Daoy (cell line): Measurements from ENCODE around the gene FAM13B. TPM values are rescaled to one million over a fixed set of nuclear protein-coding genes. Genes with fewer than 3 reads are reported as not detected.
A peak's percentile ranks its signal among the peaks of the same experiment; 100 is the strongest.
"Not testable (repeated sequence)": the region's sequence is repeated elsewhere in the genome, so short reads cannot be mapped to it uniquely, and the experiment has no call there.

Experiments
- DNase-seq: peaks from one replicate; pipeline ENCODE4 v3.0.0-alpha.2; 2015; ENCODE audit warnings: low read depth
- total RNA-seq: library from RNA; depleted of rRNA; stranded (reverse); fragments of >200 nt; shearing (Covaris generic); gene quantifications from 2 replicates; pipeline ENCODE4 v1.2.3, GENCODE V29; 2014

FAM13B gene
- total RNA-seq, 1 experiment from 2014 or later, result 10.3 TPM

- peak; percentile 81 for DNase-seq
Observed at GRCh38 chr5:138035605-138036537, 3.0 kb upstream of the FAM13B start.

GRCh38 chr5:138033907-138034306 lies 1.0 kb upstream of the FAM13B start:
- DNase-seq, result peak; percentile 45

DNA sequence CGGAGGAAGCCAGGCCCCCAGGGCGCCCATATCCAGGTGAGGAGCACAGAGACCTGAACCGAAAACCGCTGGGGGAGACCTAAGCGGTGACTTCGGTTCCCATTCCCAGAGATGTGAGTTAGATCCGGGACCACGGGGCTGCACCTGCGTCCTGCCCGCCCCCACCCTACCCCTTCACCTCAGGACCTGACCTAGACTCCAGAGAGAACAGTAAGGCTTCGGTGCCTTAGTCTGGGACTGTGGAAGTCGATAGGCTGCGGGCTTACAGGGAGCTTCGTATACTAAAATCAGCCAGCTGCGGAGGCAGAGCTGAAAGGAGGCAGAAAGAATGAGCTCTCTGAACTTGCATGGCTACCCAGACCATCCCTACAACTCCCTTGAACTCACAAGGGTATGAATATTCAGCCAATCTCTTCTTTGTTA lies 518 bp upstream of the FAM13B start:
- DNase-seq, result no peak

DNA sequence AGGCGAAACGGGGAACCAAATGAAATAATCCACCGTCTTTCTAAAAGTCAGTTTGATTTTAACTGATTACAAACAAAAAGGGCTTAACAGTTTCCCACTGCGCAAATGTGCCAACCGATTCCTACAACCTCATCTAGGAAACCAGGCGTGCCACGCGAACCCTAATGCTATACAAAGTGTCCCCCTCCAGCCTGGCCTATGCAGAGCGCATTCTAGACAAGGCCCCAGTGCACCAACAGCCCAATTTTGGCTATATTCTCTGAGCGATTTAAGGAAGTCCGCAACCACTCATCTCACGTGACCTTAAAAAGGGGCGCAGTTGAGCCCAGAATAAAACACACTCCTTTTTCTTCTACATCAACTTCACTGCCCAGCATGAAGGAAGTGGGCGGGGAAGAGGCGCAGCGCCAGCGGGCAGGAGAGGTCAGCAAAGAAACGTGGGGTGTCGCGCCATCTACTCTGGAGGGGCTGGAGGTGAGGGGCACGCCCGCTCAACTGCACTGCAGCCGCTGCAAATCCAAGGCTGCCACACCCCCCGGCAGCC lies 779 bp downstream of the FAM13B start:
- DNase-seq, result peak; percentile 62

DNA sequence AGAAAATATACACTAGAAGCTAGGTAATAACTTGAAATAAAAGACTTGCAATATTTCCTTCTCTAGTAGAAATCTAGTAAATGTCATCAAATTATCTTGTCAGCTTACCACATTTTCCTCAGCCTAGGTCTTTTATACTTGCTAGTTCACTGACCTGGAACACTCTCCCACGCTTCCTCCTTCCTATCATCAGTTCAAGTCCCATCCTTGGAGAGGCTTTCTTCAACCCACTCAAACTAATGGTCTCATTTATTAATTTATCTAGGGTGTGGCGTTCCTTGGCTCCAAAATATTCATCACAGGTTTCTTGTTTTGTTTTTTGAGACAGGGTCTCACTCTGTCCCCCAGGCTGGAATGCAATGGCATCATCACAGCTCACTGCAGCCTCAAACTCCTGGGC lies 2.9 kb downstream of the FAM13B start:
- no peak for DNase-seq

GRCh38 chr5:138029501-138029900 lies 3.4 kb downstream of the FAM13B start:
- no peak for DNase-seq

DNA sequence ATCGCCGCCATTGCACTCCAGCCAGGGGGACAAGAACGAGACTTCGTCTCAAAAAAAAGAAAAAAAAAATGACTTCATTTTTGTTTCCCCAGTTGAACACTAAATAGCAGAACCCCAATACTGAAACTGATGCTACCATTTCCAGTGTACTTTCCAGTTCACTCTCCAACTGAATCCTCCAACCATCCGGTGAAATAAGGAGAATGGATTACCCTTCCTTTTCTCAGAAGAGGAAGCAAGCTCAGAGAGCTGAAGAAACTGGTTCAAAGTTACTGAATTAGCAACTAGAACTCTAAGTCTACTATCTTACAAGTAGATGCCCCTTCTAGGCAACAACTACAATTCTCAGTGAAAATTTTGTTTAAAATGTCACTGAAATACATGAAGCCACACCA lies 3.9 kb downstream of the FAM13B start:
- DNase-seq, result no peak

GRCh38 chr5:138028262-138028970 lies 4.5 kb downstream of the FAM13B start:
- DNase-seq, result not testable (repeated sequence)

GRCh38 chr5:138026793-138027192 lies 6.1 kb downstream of the FAM13B start:
- DNase-seq, result not testable (repeated sequence)

- DNase-seq, result no peak
Observed at GRCh38 chr5:138025285-138025684, 7.6 kb downstream of the FAM13B start.

DNA sequence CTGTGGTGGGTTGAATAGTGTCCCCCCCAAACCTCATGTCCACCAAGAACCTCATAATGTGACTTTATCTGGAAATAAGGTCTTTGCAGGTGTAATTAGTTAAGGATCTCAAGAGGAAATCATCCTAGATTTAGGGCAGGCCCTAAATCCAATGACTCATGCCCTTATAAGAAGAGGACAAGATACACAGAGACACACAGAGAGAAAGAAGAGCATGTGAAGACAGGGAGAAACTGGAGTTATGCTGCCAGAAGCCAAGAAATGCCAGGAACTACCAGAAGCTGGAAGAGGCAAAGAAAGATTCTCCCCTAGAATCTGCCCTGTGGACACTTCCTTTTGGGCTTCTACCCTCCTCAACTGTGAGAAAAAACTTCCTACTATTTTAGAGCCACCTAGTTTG lies 8.8 kb downstream of the FAM13B start:
- no peak for DNase-seq

DNA sequence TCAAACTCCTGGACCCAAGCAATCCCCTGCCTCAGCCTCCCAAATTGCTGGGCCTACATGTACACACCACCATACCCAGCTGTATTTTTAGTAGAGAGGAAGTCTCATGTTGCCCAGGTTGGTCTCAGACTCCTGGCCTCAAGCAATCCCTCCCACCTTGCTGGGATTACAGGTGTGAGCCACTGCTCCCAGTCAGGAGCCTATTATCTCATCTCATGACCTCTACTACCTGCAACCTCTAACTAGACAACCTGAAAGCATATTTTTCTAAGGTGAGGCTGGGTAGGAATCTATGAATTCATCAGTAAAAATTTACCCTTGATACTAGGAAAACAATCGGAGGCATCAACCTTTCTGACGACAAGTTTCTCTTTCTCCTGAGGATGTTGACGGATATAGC lies 10.0 kb downstream of the FAM13B start:
- no peak for DNase-seq

GRCh38 chr5:138021771-138022170 lies 11.1 kb downstream of the FAM13B start:
- DNase-seq, result no peak

- no peak for DNase-seq
Observed at GRCh38 chr5:138018849-138019248, 14.0 kb downstream of the FAM13B start.

DNA sequence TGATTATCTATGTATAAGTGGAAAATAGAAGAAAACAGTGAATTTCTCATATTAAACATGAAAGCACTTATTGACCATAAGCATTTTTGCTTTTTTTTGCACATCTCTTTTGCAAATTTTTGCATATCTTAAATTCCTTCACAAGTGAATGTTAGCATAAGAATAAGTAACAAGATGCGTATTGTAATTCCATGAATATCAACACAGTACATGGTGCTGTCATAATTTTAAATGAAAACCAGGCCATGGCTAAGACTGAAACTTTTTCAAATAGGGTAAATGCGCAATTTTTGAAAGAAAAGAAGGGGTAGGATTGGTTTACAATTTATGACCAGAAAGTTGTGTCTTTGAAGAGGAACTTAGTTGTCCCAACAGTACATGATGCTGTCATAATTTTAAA lies 17.0 kb downstream of the FAM13B start:
- no peak for DNase-seq

- DNase-seq, result no peak
Observed at GRCh38 chr5:138011991-138012390, 20.9 kb downstream of the FAM13B start.

DNA sequence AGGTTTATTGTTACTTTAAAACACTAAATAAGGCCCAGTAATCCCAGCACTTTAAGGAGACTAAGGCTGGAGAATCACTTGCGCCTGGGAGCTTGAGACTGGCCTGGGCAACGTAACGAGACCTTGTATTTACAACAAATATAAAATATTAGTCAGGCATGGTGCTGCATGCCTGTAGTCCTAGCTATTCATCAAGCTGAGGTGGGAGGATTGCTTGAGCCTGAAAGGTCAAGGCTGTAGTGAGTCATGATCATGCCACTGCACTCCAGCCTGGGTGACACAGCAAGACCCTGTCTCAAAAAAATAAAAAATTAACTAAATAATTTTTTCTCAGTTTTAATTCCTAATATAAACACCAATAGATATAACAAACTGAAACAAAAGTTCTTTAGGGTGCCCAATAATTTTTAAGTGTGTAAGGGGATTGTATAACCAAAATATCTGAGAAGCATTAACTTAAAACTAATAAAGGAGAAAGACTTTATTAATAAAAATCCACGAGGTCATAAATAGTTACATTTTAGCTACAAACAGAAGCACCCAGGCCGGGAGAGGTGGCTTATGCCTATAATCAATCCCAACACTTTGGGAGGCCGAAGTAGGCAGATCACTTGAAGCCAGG lies 32.7 kb downstream of the FAM13B start:
- DNase-seq, result peak; percentile 35

DNA sequence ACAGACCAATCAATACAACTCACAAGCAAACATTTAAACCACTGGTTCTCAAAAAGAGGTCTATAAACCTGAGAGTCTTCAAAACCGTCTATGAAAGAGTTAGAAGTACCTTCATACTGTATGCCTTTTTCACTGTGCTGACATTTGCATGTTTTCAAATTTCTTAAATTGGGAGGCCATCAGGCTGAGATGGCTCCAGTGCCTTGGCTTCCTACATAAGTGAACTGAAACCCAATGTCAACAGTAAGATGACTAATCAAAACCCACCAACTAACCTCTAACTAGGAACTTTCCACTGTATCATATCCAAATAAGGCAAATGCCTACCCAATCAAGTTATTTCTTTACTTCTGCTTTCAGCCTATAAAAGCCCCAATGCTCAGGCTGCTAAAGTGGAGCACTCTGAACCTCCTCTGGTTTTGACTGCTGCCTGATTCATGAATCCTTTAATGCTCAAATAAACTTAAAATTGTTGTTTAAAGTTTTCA lies 35.1 kb downstream of the FAM13B start:
- peak; percentile 13 for DNase-seq

- no peak for DNase-seq
Observed at GRCh38 chr5:137995749-137996128, 37.1 kb downstream of the FAM13B start.

- DNase-seq, result no peak
Observed at GRCh38 chr5:137995077-137995748, 37.7 kb downstream of the FAM13B start.

- no peak for DNase-seq
Observed at GRCh38 chr5:137994556-137994955, 38.3 kb downstream of the FAM13B start.
